Stimulated activated naive CD8-positive, alpha-beta T cell treated with anti-CD3 and anti-CD28 coated beads, Interleukin-15, Interleukin-2, amounts not matched to agents 100 ng/mL and 50 ng/mL, for 24 hours (primary cell): ENCODE data around the gene GRIA3.
"Not testable (repeated sequence)": the region's sequence is repeated elsewhere in the genome, so short reads cannot be mapped to it uniquely, and the experiment has no call there.

ENCODE experiments used
- H3K27ac Mint-ChIP-seq: one replicate; pipeline ENCODE4 v1.8.0; 2021; ENCODE audit warnings: mild to moderate bottlenecking, mixed read lengths
- H3K27me3 Mint-ChIP-seq: one replicate; pipeline ENCODE4 v1.8.0; 2021; ENCODE audit warnings: mixed read lengths
- H3K36me3 Mint-ChIP-seq: one replicate; pipeline ENCODE4 v1.8.0; 2021; ENCODE audit warnings: low read depth, mixed read lengths
- H3K4me1 Mint-ChIP-seq: one replicate; pipeline ENCODE4 v1.8.0; 2021; ENCODE audit warnings: low read depth, mixed read lengths
- H3K4me3 Mint-ChIP-seq: one replicate; pipeline ENCODE4 v1.8.0; 2021; ENCODE audit warnings: mild to moderate bottlenecking, mixed read lengths
- H3K9me3 Mint-ChIP-seq: one replicate; pipeline ENCODE4 v1.8.0; 2021; ENCODE audit warnings: mixed read lengths

The GRIA3 gene

GRCh38 chrX:123408821-123409737 lies 225.0 kb downstream of the GRIA3 start:
- Mint-ChIP-seq H3K36me3 (no peaks in the 10 kb centered on the region), H3K27ac (no peak overlapping the region), H3K27me3 (no peaks in the 10 kb centered on the region), H3K4me1 (no peaks in the 10 kb centered on the region), H3K9me3 (no peaks in the 10 kb centered on the region), H3K4me3 (no peak overlapping the region)

GRCh38 chrX:123422875-123423274 lies 238.8 kb downstream of the GRIA3 start:
- no peaks in the 10 kb centered on the region for H3K9me3 Mint-ChIP-seq
- H3K27me3 Mint-ChIP-seq, result no peaks in the 10 kb centered on the region
- H3K4me1 Mint-ChIP-seq, result no peaks in the 10 kb centered on the region
- no peaks in the 10 kb centered on the region for H3K36me3 Mint-ChIP-seq
- H3K27ac Mint-ChIP-seq, result no peak overlapping the region
- H3K4me3 Mint-ChIP-seq, result no peak overlapping the region

GRCh38 chrX:123424546-123424945 lies 240.5 kb downstream of the GRIA3 start:
- Mint-ChIP-seq H3K4me1 (no peaks in the 10 kb centered on the region), H3K4me3 (no peak overlapping the region), H3K36me3 (no peaks in the 10 kb centered on the region), H3K27me3 (no peaks in the 10 kb centered on the region), H3K27ac (no peak overlapping the region), H3K9me3 (no peaks in the 10 kb centered on the region)

- Mint-ChIP-seq H3K27ac (no peak overlapping the region), H3K27me3 (no peaks in the 10 kb centered on the region), H3K4me3 (no peak overlapping the region), H3K9me3 (no peaks in the 10 kb centered on the region), H3K36me3 (no peaks in the 10 kb centered on the region), H3K4me1 (no peaks in the 10 kb centered on the region)
Measured at GRCh38 chrX:123425471-123425870, 241.4 kb downstream of the GRIA3 start.

GRCh38 chrX:123425904-123426303 lies 241.8 kb downstream of the GRIA3 start:
- H3K36me3 Mint-ChIP-seq, result no peaks in the 10 kb centered on the region
- no peak overlapping the region for H3K27ac Mint-ChIP-seq
- H3K27me3 Mint-ChIP-seq, result no peaks in the 10 kb centered on the region
- H3K4me3 Mint-ChIP-seq, result no peak overlapping the region
- H3K9me3 Mint-ChIP-seq, result no peaks in the 10 kb centered on the region
- no peaks in the 10 kb centered on the region for H3K4me1 Mint-ChIP-seq

- no peaks in the 10 kb centered on the region for H3K9me3 Mint-ChIP-seq
- H3K36me3 Mint-ChIP-seq, result no peaks in the 10 kb centered on the region
- H3K4me1 Mint-ChIP-seq, result no peaks in the 10 kb centered on the region
- H3K4me3 Mint-ChIP-seq, result no peak overlapping the region
- H3K27me3 Mint-ChIP-seq, result no peaks in the 10 kb centered on the region
- no peak overlapping the region for H3K27ac Mint-ChIP-seq
Measured at GRCh38 chrX:123432361-123433150, 248.5 kb downstream of the GRIA3 start.

GRCh38 chrX:123436512-123437136 lies 252.5 kb downstream of the GRIA3 start:
- H3K27me3 Mint-ChIP-seq, result no peaks in the 10 kb centered on the region
- H3K36me3 Mint-ChIP-seq, result no peaks in the 10 kb centered on the region
- H3K4me3 Mint-ChIP-seq, result no peak overlapping the region
- H3K4me1 Mint-ChIP-seq, result no peaks in the 10 kb centered on the region
- no peak overlapping the region for H3K27ac Mint-ChIP-seq
- H3K9me3 Mint-ChIP-seq, result no peaks in the 10 kb centered on the region

- H3K4me1 Mint-ChIP-seq, H3K36me3 Mint-ChIP-seq, H3K27me3 Mint-ChIP-seq, H3K27ac Mint-ChIP-seq, H3K4me3 Mint-ChIP-seq, H3K9me3 Mint-ChIP-seq: not testable (repeated sequence)
Measured at GRCh38 chrX:123439926-123440325, 255.8 kb downstream of the GRIA3 start.

GRCh38 chrX:123442764-123443163 lies 258.7 kb downstream of the GRIA3 start:
- no peaks in the 10 kb centered on the region for H3K9me3 Mint-ChIP-seq
- no peak overlapping the region for H3K27ac Mint-ChIP-seq
- H3K36me3 Mint-ChIP-seq, result no peaks in the 10 kb centered on the region
- no peaks in the 10 kb centered on the region for H3K4me1 Mint-ChIP-seq
- H3K27me3 Mint-ChIP-seq, result no peaks in the 10 kb centered on the region
- no peak overlapping the region for H3K4me3 Mint-ChIP-seq

- H3K9me3 Mint-ChIP-seq, result no peaks in the 10 kb centered on the region
- no peaks in the 10 kb centered on the region for H3K36me3 Mint-ChIP-seq
- no peak overlapping the region for H3K4me3 Mint-ChIP-seq
- H3K27me3 Mint-ChIP-seq, result no peaks in the 10 kb centered on the region
- H3K27ac Mint-ChIP-seq, result no peak overlapping the region
- H3K4me1 Mint-ChIP-seq, result no peaks in the 10 kb centered on the region
Measured at GRCh38 chrX:123447506-123447905, 263.4 kb downstream of the GRIA3 start.

GRCh38 chrX:123449335-123449734 lies 265.3 kb downstream of the GRIA3 start:
- Mint-ChIP-seq H3K27ac (no peak overlapping the region), H3K4me3 (no peak overlapping the region), H3K27me3 (no peaks in the 10 kb centered on the region), H3K9me3 (no peaks in the 10 kb centered on the region), H3K4me1 (no peaks in the 10 kb centered on the region), H3K36me3 (no peaks in the 10 kb centered on the region)

- Mint-ChIP-seq H3K4me1 (no peaks in the 10 kb centered on the region), H3K27me3 (no peaks in the 10 kb centered on the region), H3K9me3 (no peaks in the 10 kb centered on the region), H3K36me3 (no peaks in the 10 kb centered on the region), H3K27ac (no peak overlapping the region), H3K4me3 (no peak overlapping the region)
Measured at GRCh38 chrX:123450222-123450621, 266.1 kb downstream of the GRIA3 start.

- Mint-ChIP-seq H3K9me3 (no peaks in the 10 kb centered on the region), H3K4me3 (no peak overlapping the region), H3K27ac (no peak overlapping the region), H3K27me3 (no peaks in the 10 kb centered on the region), H3K4me1 (no peaks in the 10 kb centered on the region), H3K36me3 (no peaks in the 10 kb centered on the region)
Measured at GRCh38 chrX:123454712-123455431, 270.8 kb downstream of the GRIA3 start.

GRCh38 chrX:123455693-123456092 lies 271.6 kb downstream of the GRIA3 start:
- H3K4me1 Mint-ChIP-seq, result no peaks in the 10 kb centered on the region
- no peak overlapping the region for H3K4me3 Mint-ChIP-seq
- no peaks in the 10 kb centered on the region for H3K9me3 Mint-ChIP-seq
- no peak overlapping the region for H3K27ac Mint-ChIP-seq
- H3K27me3 Mint-ChIP-seq, result no peaks in the 10 kb centered on the region
- H3K36me3 Mint-ChIP-seq, result no peaks in the 10 kb centered on the region
